Muscle layer of colon (tissue), 2 donors: ENCODE data around the gene CCT8.

Experiments
- H3K27ac ChIP-seq: one replicate; pipeline ENCODE4 v1.7.0; 2013; ENCODE audit warnings: low read depth, mild to moderate bottlenecking, low read length, moderate library complexity
- H3K27me3 ChIP-seq, 2 donors: one replicate each; pipeline ENCODE4 v1.7.0; 2013; ENCODE audit warnings: low read length in 2 of 2, mild to moderate bottlenecking in 2 of 2; ENCODE audit not compliant: insufficient read depth in 2 of 2, control insufficient read depth in 1 of 2
- H3K36me3 ChIP-seq: one replicate; pipeline ENCODE4 v1.7.0; 2013; ENCODE audit warnings: mild to moderate bottlenecking, low read length; ENCODE audit not compliant: insufficient read depth
- H3K4me1 ChIP-seq: one replicate; pipeline ENCODE4 v1.7.0; 2013; ENCODE audit warnings: mild to moderate bottlenecking, low read length; ENCODE audit not compliant: insufficient read depth
- H3K4me3 ChIP-seq, 2 donors: one replicate each; pipeline ENCODE4 v1.7.0; 2013; ENCODE audit warnings: low read length in 2 of 2, low read depth in 1 of 2, mild to moderate bottlenecking in 1 of 2, moderate library complexity in 1 of 2
- H3K9ac ChIP-seq: one replicate; pipeline ENCODE4 v1.7.0; 2013; ENCODE audit warnings: low read length
- H3K9me3 ChIP-seq: one replicate; pipeline ENCODE4 v1.7.0; 2013; ENCODE audit warnings: mild to moderate bottlenecking, low read length
- donor health status: abdominal sarcoma.
- donor health status: Adenocarcinoma of cecum.

CCT8 gene

GRCh38 chr21:29008367-29008766, 65.1 kb downstream of the CCT8 start:
- no peak overlapping the region for H3K9ac ChIP-seq

GRCh38 chr21:29007810-29008209, 65.6 kb downstream of the CCT8 start:
- Histone ChIP-seq H3K27me3 (no peaks in the 10 kb centered on the region), H3K4me1 (peaks cover 6% of the 10 kb centered on the region), H3K4me3 (no peak overlapping the region)

More at GRCh38 chr21:29008367-29008766, 65.1 kb downstream of the CCT8 start:
- Histone ChIP-seq H3K27ac (no peak overlapping the region), H3K27me3 (no peaks in the 10 kb centered on the region), H3K9me3 (no peaks in the 10 kb centered on the region), H3K4me3 (no peak overlapping the region), H3K36me3 (peaks cover 9% of the 10 kb centered on the region), H3K4me1 (peaks cover 5% of the 10 kb centered on the region)

GRCh38 chr21:29007135-29007534, 66.3 kb downstream of the CCT8 start:
- H3K9me3 ChIP-seq = no peaks in the 10 kb centered on the region
- H3K9ac ChIP-seq = no peak overlapping the region
- no peak overlapping the region for H3K27ac ChIP-seq
- H3K36me3 ChIP-seq = peaks cover 9% of the 10 kb centered on the region
- no peak overlapping the region for H3K4me3 ChIP-seq
- H3K4me1 ChIP-seq = peaks cover 6% of the 10 kb centered on the region
- H3K27me3 ChIP-seq = no peaks in the 10 kb centered on the region

More at GRCh38 chr21:29007810-29008209, 65.6 kb downstream of the CCT8 start:
- Histone ChIP-seq H3K36me3 (peaks cover 9% of the 10 kb centered on the region), H3K9me3 (no peaks in the 10 kb centered on the region), H3K9ac (no peak overlapping the region), H3K27ac (no peak overlapping the region)
